ENCODE measurements around the gene GPBAR1.
"Not testable (repeated sequence)": the region's sequence is repeated elsewhere in the genome, so short reads cannot be mapped to it uniquely, and the experiment has no call there.

The GPBAR1 gene

GRCh38 chr2:218269900-218270720, 9.3 kb downstream of the GPBAR1 start, which contains the start of the genes AAMP and PNKD:
TSS of gene AAMP (minus strand) at chr2:218270137. CDS start at chr2:218270086, 51 bp downstream.
TSS of gene PNKD (plus strand) at chr2:218270519. CDS start at chr2:218270536, 17 bp downstream.
- DNase-seq (ENCODE audit: insufficient read length, low spot score) = peak; percentile 98
- TF ChIP-seq CTCF (IDR thresholded peaks at IDR 0.05; ENCODE audit: insufficient read depth, missing control alignments) = peak; percentile 1
- FAIRE-seq = no peak

GRCh38 chr2:218270721-218271486, 10.1 kb downstream of the GPBAR1 start:
- FAIRE-seq (no peak), DNase-seq (ENCODE audit: insufficient read length, low spot score) (no peak)
- no peak for TF ChIP-seq CTCF (IDR thresholded peaks at IDR 0.05; ENCODE audit: insufficient read depth, missing control alignments)

GRCh38 chr2:218271487-218271797, 10.6 kb downstream of the GPBAR1 start:
- FAIRE-seq (no peak), DNase-seq (ENCODE audit: insufficient read length, low spot score) (no peak)
- no peak for TF ChIP-seq CTCF (IDR thresholded peaks at IDR 0.05; ENCODE audit: insufficient read depth, missing control alignments)

- TF ChIP-seq CTCF (IDR thresholded peaks at IDR 0.05; ENCODE audit: insufficient read depth, missing control alignments) = no peak
- DNase-seq (ENCODE audit: insufficient read length, low spot score) (no peak), FAIRE-seq (no peak)
Measured at GRCh38 chr2:218271865-218272530, 11.2 kb downstream of the GPBAR1 start.

GRCh38 chr2:218272531-218273212, 11.9 kb downstream of the GPBAR1 start:
- peak; percentile 93 for TF ChIP-seq CTCF (IDR thresholded peaks at IDR 0.05; ENCODE audit: insufficient read depth, missing control alignments)
- FAIRE-seq = no peak
- DNase-seq (ENCODE audit: insufficient read length, low spot score) = peak; percentile 72

- DNase-seq (ENCODE audit: insufficient read length, low spot score); FAIRE-seq: not testable (repeated sequence)
Measured at GRCh38 chr2:218273214-218273907, 12.5 kb downstream of the GPBAR1 start.
